Measurements from ENCODE around the gene RNF26.

Gene RNF26

GRCh38 chr11:119376197-119376847 is 42.0 kb downstream of the RNF26 start:
- in situ Hi-C loops (cut with HindIII; ENCODE audit: low sequenced_read_pairs): no loop called here
- no peak overlapping the region for H3K4me3 ChIP-seq (ENCODE audit: low read depth, low read length)
- no peak for DNase-seq (ENCODE audit: low read depth, low spot score)
- no peak for TF ChIP-seq CTCF (IDR thresholded peaks at IDR 0.05; ENCODE audit: low read depth, low read length)

DNA sequence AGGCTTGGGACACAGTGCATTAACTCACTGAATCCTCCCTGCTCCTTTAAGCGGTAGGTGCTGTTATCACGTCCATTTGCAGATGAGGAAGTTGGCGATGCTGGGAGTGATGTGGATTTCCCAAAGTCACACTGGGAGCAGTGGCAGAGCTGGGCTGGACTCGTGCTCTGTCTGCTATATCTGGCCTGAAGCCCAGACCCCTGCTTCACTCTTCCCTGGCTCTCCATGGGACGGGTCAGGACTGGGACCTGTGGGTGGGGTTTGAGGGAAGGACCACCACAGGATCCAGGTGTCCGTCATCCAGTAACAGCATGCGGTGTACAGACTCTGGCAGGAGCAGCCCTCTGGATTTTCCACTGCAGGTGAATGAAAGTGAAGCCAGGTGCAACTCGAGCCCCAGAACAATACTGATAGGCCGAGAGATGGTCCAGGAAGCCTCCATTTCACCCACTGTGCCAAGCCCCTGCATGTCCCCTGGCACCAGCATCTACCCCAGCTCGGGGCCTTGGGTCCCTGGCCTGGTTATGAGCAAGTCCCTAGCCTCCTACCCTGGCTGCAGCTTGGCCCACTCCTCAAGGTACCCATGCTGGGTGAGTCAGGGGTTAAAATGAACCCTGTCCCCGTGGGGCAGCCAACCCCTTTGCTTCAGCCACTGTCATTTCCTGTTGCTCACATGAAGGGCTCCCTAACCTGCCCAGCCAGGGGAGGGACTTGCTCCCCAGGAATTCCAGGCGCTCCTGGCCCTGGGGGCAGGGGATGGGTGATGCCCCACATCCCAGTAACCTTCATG is 43.0 kb downstream of the RNF26 start:
- no peak for DNase-seq (ENCODE audit: low read depth, low spot score)
- H3K4me3 ChIP-seq (ENCODE audit: low read depth, low read length): no peak overlapping the region
- in situ Hi-C loops (cut with HindIII; ENCODE audit: low sequenced_read_pairs): no loop called here
- TF ChIP-seq CTCF (IDR thresholded peaks at IDR 0.05; ENCODE audit: low read depth, low read length): no peak

DNA sequence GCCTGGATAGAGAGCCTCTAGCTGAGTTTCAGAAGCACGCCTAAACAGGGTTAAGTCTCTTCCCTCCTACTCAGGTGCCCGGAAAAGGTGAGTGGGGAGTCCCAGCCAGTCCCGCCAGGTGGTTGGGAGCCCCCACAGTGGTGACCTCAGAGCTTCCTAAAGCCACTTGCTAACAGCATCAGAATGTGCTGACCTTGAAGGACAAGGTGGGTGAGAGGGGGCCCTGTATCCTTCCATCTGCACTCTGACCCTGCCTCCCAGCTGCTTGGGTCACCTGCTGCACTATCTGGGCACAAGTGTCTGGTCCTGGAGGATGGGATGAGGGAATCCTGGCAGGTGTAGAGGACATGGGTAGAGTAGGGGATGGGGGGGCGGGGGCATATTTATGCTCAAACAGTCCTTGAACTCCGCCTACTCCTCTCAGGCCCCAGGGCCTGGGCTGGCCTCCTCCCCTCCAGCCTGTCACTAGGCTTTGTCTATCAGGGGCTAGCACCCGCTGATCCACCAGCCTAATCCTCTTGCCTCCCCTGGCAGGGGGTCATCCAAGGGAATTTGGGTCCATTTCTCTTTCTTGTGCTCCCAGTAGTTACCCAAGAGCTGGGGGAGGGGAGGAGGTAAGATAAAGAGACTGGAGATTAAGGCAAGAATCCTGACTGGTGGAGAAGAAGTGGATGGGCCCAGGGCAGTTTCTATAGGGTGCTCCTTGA is 43.8 kb downstream of the RNF26 start:
- no peak for DNase-seq (ENCODE audit: low read depth, low spot score)
- H3K4me3 ChIP-seq (ENCODE audit: low read depth, low read length): no peak overlapping the region
- in situ Hi-C loops (cut with HindIII; ENCODE audit: low sequenced_read_pairs): no loop called here
- no peak for TF ChIP-seq CTCF (IDR thresholded peaks at IDR 0.05; ENCODE audit: low read depth, low read length)

DNA sequence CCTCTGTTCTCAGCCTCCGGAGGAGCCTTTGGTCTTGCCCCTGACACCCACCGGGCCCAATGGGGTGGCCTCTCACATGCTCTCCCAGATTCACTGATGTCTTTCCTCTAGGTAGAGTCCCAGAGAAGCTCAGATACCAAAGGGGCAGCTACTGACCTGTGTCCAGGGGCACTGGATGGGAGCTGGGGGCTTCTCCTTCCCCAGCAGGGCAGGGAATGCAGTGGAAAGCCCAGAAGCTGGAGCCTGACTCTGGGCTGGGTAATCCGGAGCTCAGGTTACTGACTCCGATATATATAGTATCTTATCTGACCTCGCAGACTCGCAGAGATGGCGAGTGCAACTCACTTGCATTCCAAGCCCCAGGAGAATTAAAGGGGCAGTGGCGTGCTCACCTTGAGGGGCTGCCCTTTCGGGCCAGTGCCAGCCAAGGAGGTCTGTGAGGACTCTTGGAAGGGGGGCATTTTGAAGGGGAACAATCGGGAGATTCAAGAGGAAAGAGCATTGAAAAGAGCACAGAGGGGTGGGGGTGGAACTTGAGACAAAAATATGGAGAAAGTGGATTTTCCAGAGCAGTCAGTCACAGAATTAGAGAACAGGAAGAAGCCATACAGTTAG is 44.6 kb downstream of the RNF26 start:
- TF ChIP-seq CTCF (IDR thresholded peaks at IDR 0.05; ENCODE audit: low read depth, low read length): no peak
- in situ Hi-C loops (cut with HindIII; ENCODE audit: low sequenced_read_pairs): no loop called here
- DNase-seq (ENCODE audit: low read depth, low spot score): no peak
- H3K4me3 ChIP-seq (ENCODE audit: low read depth, low read length): no peak overlapping the region

GRCh38 chr11:119380160-119380826 is 46.0 kb downstream of the RNF26 start:
- no peak for TF ChIP-seq CTCF (IDR thresholded peaks at IDR 0.05; ENCODE audit: low read depth, low read length)
- no peak overlapping the region for H3K4me3 ChIP-seq (ENCODE audit: low read depth, low read length)
- no peak for DNase-seq (ENCODE audit: low read depth, low spot score)
- in situ Hi-C loops (cut with HindIII; ENCODE audit: low sequenced_read_pairs): no loop called here

DNA sequence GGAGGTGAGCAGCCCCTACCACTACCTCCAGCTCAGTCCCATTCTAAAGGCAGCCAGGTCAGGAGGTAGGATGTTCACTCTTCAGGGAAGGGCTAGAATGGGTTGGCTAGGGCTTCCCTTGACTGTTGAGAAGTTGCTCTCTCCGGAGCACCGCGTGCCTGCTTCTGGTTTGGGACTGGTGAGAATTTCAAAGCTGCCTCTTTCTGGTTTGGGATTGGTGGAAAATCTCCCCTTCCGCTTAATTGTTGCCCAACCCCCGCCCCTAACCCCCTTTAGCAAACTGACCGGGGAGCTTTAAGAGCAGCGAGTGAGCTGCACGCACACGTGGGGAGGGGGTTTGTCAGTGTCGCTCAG is 46.5 kb downstream of the RNF26 start:
- TF ChIP-seq CTCF (IDR thresholded peaks at IDR 0.05; ENCODE audit: low read depth, low read length): no peak
- H3K4me3 ChIP-seq (ENCODE audit: low read depth, low read length): peak overlapping the region; percentile 51
- in situ Hi-C loops (cut with HindIII; ENCODE audit: low sequenced_read_pairs): no loop called here
- DNase-seq (ENCODE audit: low read depth, low spot score): no peak
